DOHH2 (cell line): ENCODE results near the gene ADCY10.

Experiments
- EZH2phosphoT487 ChIP-seq: fragments of 200-600 bp; sonication (generic); IDR thresholded peaks from 2 replicates; pipeline ENCODE4 v1.6.1; 2017; ENCODE audit warnings: borderline replicate concordance, mild to moderate bottlenecking, antibody characterized with exemption, low read length, moderate library complexity, mixed read lengths
- TF ChIP-seq, protein P1 (sequence below): fragments of 200-600 bp; sonication (generic); IDR thresholded peaks from one replicate; pipeline ENCODE4 v1.5.1; 2014; ENCODE audit warnings: antibody characterized with exemption, mild to moderate bottlenecking, low read depth, low read length; ENCODE audit not compliant: poor library complexity, severe bottlenecking

DNA sequence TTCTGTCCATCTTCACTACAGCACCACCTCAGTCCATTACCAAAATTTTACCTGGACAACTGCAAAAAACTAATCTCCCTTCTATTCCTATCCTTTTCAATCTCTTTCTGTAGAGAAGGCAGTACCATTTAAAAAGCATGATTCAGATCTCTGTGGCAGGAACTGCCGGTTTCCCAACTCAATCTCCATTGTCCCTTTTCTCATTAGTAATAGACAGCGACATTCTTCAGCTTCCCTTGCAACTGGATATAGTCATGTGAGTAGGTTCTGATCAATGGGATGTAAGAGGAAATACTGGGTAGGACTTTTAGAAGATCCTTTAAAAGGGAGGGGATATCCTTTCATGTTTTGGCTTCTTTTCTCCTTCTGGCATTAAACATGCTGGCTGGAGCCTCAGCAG lies 74.9 kb downstream of the ADCY10 start:
- TF ChIP-seq, protein P1, sequence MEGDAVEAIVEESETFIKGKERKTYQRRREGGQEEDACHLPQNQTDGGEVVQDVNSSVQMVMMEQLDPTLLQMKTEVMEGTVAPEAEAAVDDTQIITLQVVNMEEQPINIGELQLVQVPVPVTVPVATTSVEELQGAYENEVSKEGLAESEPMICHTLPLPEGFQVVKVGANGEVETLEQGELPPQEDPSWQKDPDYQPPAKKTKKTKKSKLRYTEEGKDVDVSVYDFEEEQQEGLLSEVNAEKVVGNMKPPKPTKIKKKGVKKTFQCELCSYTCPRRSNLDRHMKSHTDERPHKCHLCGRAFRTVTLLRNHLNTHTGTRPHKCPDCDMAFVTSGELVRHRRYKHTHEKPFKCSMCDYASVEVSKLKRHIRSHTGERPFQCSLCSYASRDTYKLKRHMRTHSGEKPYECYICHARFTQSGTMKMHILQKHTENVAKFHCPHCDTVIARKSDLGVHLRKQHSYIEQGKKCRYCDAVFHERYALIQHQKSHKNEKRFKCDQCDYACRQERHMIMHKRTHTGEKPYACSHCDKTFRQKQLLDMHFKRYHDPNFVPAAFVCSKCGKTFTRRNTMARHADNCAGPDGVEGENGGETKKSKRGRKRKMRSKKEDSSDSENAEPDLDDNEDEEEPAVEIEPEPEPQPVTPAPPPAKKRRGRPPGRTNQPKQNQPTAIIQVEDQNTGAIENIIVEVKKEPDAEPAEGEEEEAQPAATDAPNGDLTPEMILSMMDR = no peak
- TF ChIP-seq EZH2phosphoT487 = no peak
